Neural progenitor cell (in vitro differentiated cells): Measurements from ENCODE around the gene MAPK8.

ENCODE experiments used
- EZH2 ChIP-seq: fragments of 200-600 bp; sonication (generic); IDR thresholded peaks from 2 replicates; pipeline ENCODE4 v1.6.1; 2017; ENCODE audit warnings: antibody characterized with exemption, mild to moderate bottlenecking, moderate library complexity
- TF ChIP-seq, protein P1 (sequence below): fragments of 200-600 bp; sonication (generic); IDR thresholded peaks from 2 replicates; pipeline ENCODE4 v1.5.1; 2017; ENCODE audit warnings: antibody characterized with exemption, mild to moderate bottlenecking

DNA sequence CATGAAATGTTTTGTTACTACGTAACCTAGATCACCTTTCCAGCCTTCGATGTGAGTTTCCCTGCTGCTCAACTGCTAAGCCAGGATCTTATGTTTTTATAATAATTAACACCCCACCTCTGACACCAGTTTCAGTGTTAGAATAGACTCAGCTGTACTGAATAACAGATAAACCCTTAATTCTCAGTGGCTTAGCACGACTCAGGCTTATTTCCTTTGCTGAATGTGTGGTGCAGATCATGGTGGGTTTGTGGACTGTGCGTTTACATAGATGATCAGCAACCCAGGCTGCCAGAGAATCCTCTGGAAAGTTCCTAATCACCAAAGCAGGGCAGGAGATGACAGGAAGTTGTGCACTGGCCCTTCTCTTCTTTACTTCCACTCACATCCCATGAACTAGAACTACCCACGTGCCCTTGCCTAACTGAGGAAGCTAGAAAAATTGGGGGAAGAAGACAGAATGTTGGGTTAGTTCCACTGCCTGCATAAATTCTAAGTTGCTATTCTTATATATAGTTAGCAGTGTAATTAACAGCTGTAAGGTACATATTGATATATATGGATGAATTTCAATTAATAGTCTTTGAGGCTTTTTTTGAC is 111.8 kb downstream of the MAPK8 start:
- no peak for TF ChIP-seq EZH2
- TF ChIP-seq, protein P1, sequence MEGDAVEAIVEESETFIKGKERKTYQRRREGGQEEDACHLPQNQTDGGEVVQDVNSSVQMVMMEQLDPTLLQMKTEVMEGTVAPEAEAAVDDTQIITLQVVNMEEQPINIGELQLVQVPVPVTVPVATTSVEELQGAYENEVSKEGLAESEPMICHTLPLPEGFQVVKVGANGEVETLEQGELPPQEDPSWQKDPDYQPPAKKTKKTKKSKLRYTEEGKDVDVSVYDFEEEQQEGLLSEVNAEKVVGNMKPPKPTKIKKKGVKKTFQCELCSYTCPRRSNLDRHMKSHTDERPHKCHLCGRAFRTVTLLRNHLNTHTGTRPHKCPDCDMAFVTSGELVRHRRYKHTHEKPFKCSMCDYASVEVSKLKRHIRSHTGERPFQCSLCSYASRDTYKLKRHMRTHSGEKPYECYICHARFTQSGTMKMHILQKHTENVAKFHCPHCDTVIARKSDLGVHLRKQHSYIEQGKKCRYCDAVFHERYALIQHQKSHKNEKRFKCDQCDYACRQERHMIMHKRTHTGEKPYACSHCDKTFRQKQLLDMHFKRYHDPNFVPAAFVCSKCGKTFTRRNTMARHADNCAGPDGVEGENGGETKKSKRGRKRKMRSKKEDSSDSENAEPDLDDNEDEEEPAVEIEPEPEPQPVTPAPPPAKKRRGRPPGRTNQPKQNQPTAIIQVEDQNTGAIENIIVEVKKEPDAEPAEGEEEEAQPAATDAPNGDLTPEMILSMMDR, result no peak
